ENCODE data around the gene IGF2.

The IGF2 gene

DNA sequence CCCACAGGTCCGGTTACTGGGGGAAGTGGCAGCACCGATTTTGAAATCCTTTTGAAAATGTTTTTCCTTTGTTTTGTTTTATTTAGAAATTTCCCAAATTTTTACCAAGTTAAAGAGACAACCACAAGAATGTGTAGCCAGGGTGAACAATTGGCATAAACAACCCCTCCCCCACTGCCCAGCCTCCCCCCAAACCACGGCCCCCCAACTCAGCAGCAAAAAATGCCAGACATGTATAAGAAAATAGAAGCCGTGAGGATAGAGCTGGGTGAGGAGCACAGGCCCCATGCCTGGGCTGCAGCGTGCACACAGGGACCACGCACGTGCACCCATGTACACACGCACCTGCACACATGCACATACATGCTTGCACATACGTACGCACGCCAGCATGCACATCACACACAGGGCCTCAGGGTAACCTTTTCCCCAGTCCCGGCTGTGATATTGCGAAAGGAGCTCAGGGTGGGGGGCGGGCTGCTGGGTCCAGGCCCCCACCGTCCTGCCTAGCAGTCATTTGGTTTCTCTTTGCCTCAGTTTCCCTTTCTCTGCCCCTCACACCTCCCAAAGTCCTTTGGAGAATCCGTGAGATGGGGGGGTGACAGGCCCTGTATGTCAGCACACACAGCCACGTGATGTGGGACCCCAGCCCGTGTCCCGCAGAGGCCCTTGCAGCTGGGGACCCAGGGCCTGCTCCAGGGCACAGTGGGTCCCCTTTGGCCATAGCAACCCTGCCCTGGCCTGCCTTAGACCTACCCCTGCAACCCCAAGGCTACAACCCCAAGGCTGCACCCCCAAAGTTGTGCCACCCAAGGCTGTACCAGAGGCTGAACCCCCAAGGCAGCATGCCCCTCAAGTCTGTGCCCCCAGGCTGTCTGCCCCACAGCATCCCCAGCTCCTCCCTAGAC lies 42.9 kb downstream of the IGF2 start:
- Mint-ChIP-seq H3K4me3 (no peak overlapping the region), H3K4me1 (peaks cover 7% of the 10 kb centered on the region), H3K27me3 (peaks cover 6% of the 10 kb centered on the region), H3K9me3 (no peaks in the 10 kb centered on the region), H3K27ac (no peak overlapping the region), H3K36me3 (ENCODE audit: low read depth) (no peaks in the 10 kb centered on the region)
- ATAC-seq (no peak), DNase-seq (no peak)

GRCh38 chr11:2095542-2095941 lies 43.6 kb downstream of the IGF2 start:
- no peak for DNase-seq
- Mint-ChIP-seq H3K4me1 (peaks cover 7% of the 10 kb centered on the region), H3K9me3 (no peaks in the 10 kb centered on the region)

DNA sequence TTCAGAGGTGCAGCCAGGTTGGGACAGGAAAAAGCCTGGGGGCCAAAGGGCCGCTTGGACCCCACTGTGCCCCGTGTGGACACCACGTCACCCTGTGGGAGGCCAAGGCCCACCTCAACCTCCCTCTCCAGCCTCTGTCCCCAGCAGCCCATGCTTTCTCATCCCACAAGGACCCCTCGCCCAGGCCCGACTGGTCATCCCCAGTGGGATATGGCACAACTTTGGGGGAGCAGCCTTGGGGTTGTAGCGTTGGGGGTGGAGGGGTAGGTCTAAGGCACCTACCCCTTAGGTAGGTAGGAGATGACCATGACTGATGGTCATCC lies 44.0 kb downstream of the IGF2 start:
- peaks cover 7% of the 10 kb centered on the region for H3K4me1 Mint-ChIP-seq
- H3K27me3 Mint-ChIP-seq: peaks cover 6% of the 10 kb centered on the region
- no peak overlapping the region for H3K27ac Mint-ChIP-seq
- no peak for DNase-seq
- H3K36me3 Mint-ChIP-seq (ENCODE audit: low read depth): no peaks in the 10 kb centered on the region
- H3K9me3 Mint-ChIP-seq: no peaks in the 10 kb centered on the region
- ATAC-seq: no peak
- H3K4me3 Mint-ChIP-seq: no peak overlapping the region

More at GRCh38 chr11:2095542-2095941, 43.6 kb downstream of the IGF2 start:
- no peak overlapping the region for H3K27ac Mint-ChIP-seq
- peaks cover 6% of the 10 kb centered on the region for H3K27me3 Mint-ChIP-seq
- no peaks in the 10 kb centered on the region for H3K36me3 Mint-ChIP-seq (ENCODE audit: low read depth)
- no peak for ATAC-seq
- H3K4me3 Mint-ChIP-seq: no peak overlapping the region

DNA sequence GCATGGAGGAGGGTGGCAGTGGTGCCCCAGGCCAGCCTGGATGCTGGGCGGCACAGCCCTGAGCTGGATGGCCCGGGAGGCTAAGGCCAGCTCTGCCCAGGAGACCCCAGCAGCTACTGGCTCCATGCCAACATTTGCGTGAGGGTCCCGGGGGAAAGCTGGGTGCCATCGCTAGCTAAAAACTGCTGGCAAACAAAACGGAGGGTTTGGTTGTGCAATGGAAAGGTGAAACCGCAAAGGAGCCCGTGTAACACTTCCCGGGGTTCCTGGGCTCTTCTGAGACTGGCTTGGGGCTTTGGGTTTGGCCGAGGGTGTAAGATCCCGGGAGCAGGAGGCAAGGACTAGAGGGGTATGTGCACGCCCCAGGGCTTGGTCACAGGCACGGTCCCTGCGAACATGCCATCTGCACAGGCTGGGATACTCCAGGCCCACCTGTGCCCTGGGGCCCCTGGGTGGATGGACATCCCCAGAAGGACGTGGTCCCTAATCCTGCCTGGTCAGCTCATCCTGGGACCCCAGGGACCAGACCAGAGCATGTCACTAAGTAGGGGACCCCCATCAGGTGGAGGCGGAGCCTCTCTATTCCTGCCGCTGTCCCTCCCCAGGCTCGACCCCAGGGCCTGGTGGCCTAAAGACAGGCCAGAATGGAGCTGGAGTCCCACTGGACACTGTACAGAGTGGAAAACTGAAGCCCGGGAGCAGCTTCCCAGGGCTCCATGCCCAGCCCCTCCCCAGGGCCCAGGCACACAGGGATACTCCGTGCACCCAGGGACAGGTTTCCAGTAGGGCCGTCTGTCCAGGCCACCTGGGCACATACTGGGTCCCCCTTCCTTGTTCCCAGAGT lies 44.6 kb downstream of the IGF2 start:
- Mint-ChIP-seq H3K36me3 (ENCODE audit: low read depth) (no peaks in the 10 kb centered on the region), H3K4me3 (no peak overlapping the region), H3K4me1 (peaks cover 7% of the 10 kb centered on the region), H3K9me3 (no peaks in the 10 kb centered on the region), H3K27ac (no peak overlapping the region), H3K27me3 (peaks cover 7% of the 10 kb centered on the region)
- DNase-seq (no peak), ATAC-seq (no peak)

GRCh38 chr11:2093575-2094353 lies 45.4 kb downstream of the IGF2 start:
- Mint-ChIP-seq H3K9me3 (no peaks in the 10 kb centered on the region), H3K4me1 (peaks cover 7% of the 10 kb centered on the region), H3K27me3 (peaks cover 10% of the 10 kb centered on the region), H3K27ac (no peak overlapping the region), H3K36me3 (ENCODE audit: low read depth) (no peaks in the 10 kb centered on the region), H3K4me3 (no peak overlapping the region)
- no peak for DNase-seq
- ATAC-seq: no peak

GRCh38 chr11:2092956-2093412 lies 46.2 kb downstream of the IGF2 start:
- Mint-ChIP-seq H3K4me3 (no peak overlapping the region), H3K36me3 (ENCODE audit: low read depth) (no peaks in the 10 kb centered on the region), H3K27me3 (peaks cover 10% of the 10 kb centered on the region), H3K9me3 (no peaks in the 10 kb centered on the region), H3K4me1 (peaks cover 7% of the 10 kb centered on the region), H3K27ac (no peak overlapping the region)
- ATAC-seq (peak; percentile 13), DNase-seq (peak; percentile 54)

- no peak overlapping the region for H3K4me3 Mint-ChIP-seq
- H3K27ac Mint-ChIP-seq: no peak overlapping the region
- ATAC-seq: no peak
Measured at GRCh38 chr11:2092464-2092910, 46.7 kb downstream of the IGF2 start.

GRCh38 chr11:2091786-2092463 lies 47.3 kb downstream of the IGF2 start:
- H3K4me1 Mint-ChIP-seq: peaks cover 7% of the 10 kb centered on the region
- no peak overlapping the region for H3K4me3 Mint-ChIP-seq
- peaks cover 10% of the 10 kb centered on the region for H3K27me3 Mint-ChIP-seq
- DNase-seq (no peak), ATAC-seq (no peak)
- no peak overlapping the region for H3K27ac Mint-ChIP-seq
- no peaks in the 10 kb centered on the region for H3K9me3 Mint-ChIP-seq
- H3K36me3 Mint-ChIP-seq (ENCODE audit: low read depth): no peaks in the 10 kb centered on the region

More at GRCh38 chr11:2092464-2092910, 46.7 kb downstream of the IGF2 start:
- no peaks in the 10 kb centered on the region for H3K36me3 Mint-ChIP-seq (ENCODE audit: low read depth)
- H3K27me3 Mint-ChIP-seq: peaks cover 10% of the 10 kb centered on the region
- peaks cover 7% of the 10 kb centered on the region for H3K4me1 Mint-ChIP-seq
- DNase-seq: no peak
- H3K9me3 Mint-ChIP-seq: no peaks in the 10 kb centered on the region

- Mint-ChIP-seq H3K9me3 (no peaks in the 10 kb centered on the region), H3K27me3 (peaks cover 10% of the 10 kb centered on the region), H3K36me3 (ENCODE audit: low read depth) (no peaks in the 10 kb centered on the region), H3K27ac (no peak overlapping the region), H3K4me3 (no peak overlapping the region), H3K4me1 (peaks cover 7% of the 10 kb centered on the region)
- DNase-seq (no peak), ATAC-seq (no peak)
Measured at GRCh38 chr11:2091112-2091746, 48.0 kb downstream of the IGF2 start.

GRCh38 chr11:2090172-2091111 lies 48.7 kb downstream of the IGF2 start:
- peaks cover 7% of the 10 kb centered on the region for H3K4me1 Mint-ChIP-seq
- H3K27me3 Mint-ChIP-seq: peaks cover 10% of the 10 kb centered on the region
- ATAC-seq (no peak), DNase-seq (no peak)
- H3K9me3 Mint-ChIP-seq: no peaks in the 10 kb centered on the region
- H3K4me3 Mint-ChIP-seq: no peak overlapping the region
- H3K36me3 Mint-ChIP-seq (ENCODE audit: low read depth): no peaks in the 10 kb centered on the region
- no peak overlapping the region for H3K27ac Mint-ChIP-seq

DNA sequence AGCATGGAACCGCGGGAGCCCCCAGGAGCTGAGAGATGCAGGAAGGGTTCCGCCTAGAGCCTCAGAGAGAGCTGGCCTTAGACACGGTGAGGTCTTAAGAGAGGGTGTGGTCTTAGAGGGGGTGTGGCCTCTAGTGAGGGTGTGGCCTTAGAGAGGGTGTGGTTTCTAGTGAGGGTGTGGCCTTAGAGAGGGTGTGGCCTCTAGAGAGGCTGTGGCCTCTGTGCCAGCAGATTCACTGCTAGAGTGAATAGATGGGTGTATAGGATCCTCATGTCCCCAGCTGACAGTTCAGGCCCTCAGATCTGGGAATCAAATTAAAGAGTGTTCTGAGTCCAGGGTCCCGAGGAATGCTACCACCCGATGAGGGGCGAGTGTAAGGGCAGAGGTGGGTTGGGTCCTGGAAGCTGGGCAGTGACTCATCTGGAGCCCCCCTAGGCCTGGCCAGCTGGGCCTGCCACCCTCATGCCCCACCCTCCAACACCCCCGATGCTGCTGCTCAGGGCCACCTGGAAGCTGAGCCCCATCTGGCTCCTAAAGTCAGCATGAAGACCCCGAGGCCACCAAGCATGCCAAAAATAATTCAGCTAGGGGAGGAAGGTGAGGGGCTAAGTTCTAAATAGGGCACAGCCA lies 49.5 kb downstream of the IGF2 start:
- Mint-ChIP-seq H3K4me3 (no peak overlapping the region), H3K36me3 (ENCODE audit: low read depth) (no peaks in the 10 kb centered on the region), H3K9me3 (peaks cover 4% of the 10 kb centered on the region), H3K4me1 (peaks cover 7% of the 10 kb centered on the region), H3K27me3 (peaks cover 13% of the 10 kb centered on the region), H3K27ac (peak overlapping the region; percentile 15)
- DNase-seq (peak; percentile 38), ATAC-seq (peak; percentile 88)

DNA sequence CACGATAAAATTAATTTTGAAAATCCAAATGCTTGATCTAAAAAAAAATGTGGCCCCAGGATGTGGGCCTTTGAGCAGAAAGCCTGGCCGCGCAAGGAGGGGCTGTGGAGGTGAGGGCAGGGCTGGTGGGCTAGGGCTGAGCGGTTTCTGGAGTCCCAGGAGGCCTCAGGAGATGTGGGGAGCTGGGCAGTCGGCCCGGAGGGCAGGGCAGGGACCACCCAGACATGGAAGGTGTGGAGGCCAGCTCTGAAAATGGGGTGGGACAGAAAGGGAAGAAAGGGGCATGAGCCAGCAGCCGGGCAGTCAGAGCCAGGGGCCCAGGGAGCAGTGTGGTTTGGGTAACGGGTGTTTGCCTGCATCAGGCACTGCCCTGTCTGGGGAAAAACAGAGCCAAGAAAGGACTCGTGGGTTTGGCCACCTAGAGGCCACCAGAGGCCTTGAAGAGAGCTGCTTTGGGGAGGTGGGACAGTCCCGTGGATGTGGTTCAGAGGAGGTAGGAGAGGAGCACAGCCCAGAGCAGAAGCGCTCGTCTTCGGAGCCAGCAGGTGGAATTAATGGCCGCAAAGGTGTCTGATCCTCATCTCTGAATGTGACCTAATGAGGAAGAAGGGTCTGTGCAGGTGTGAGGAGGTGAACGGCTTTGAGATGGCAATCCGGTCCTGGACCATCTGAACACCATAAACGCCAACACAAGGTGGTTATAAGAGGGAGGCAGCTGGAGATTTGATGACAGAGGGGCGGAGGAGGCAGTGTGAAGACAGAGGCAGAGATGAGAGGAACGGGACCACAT lies 50.2 kb downstream of the IGF2 start:
- H3K27ac Mint-ChIP-seq: peak overlapping the region; percentile 15
- ATAC-seq: peak; percentile 18
- no peak overlapping the region for H3K4me3 Mint-ChIP-seq
- H3K36me3 Mint-ChIP-seq (ENCODE audit: low read depth): no peaks in the 10 kb centered on the region
- DNase-seq: no peak
- peaks cover 7% of the 10 kb centered on the region for H3K4me1 Mint-ChIP-seq
- peaks cover 10% of the 10 kb centered on the region for H3K9me3 Mint-ChIP-seq
- H3K27me3 Mint-ChIP-seq: peaks cover 20% of the 10 kb centered on the region
